ENCODE measurements around the gene TADA2A.

Gene TADA2A

DNA sequence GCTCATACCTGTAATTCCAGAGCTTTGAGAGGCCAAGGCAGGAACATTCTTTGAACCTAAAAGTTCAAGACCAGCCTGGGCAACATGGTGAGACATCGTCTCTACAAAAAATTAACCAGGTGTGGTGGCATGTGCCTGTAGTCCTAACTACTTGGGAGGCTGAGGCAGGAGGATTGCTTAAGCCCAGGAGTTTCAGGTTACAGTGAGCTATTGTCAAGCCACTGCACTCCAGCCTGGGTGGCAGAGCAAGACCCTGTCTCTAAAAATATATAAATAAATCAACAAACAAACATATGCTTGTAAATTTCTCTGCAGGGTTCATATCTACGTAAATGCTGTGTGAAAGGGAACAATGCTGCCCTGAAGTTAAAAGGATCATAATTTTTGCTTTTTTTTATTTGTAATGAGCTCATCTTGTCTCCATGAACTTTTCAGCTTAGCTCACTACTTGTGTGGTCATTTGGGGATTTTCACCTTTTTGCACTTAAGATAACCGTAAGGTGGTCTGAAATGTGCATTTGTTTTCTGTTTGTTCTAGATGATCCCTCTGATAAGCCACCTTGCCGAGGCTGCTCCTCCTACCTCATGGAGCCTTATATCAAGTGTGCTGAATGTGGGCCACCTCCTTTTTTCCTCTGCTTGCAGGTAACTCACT is 16.4 kb downstream of the TADA2A start:
- peaks cover 50% of the 10 kb centered on the region for H3K36me3 ChIP-seq (ENCODE audit: insufficient read depth, low read length)
- H4K20me1 ChIP-seq (ENCODE audit: insufficient read depth, low read length, poor library complexity, severe bottlenecking) = no peaks in the 10 kb centered on the region
- H3K4me3 ChIP-seq (ENCODE audit: low read length, poor library complexity, severe bottlenecking) = no peak overlapping the region
- no peak overlapping the region for H2AFZ ChIP-seq (ENCODE audit: low read length)
- TF ChIP-seq EZH2phosphoT487 (IDR thresholded peaks at IDR 0.05; ENCODE audit: borderline replicate concordance) = no peak
- TF ChIP-seq, protein P1, sequence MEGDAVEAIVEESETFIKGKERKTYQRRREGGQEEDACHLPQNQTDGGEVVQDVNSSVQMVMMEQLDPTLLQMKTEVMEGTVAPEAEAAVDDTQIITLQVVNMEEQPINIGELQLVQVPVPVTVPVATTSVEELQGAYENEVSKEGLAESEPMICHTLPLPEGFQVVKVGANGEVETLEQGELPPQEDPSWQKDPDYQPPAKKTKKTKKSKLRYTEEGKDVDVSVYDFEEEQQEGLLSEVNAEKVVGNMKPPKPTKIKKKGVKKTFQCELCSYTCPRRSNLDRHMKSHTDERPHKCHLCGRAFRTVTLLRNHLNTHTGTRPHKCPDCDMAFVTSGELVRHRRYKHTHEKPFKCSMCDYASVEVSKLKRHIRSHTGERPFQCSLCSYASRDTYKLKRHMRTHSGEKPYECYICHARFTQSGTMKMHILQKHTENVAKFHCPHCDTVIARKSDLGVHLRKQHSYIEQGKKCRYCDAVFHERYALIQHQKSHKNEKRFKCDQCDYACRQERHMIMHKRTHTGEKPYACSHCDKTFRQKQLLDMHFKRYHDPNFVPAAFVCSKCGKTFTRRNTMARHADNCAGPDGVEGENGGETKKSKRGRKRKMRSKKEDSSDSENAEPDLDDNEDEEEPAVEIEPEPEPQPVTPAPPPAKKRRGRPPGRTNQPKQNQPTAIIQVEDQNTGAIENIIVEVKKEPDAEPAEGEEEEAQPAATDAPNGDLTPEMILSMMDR (conservative IDR thresholded peaks at IDR 0.05; ENCODE audit: low read length) = no peak
- no peaks in the 10 kb centered on the region for H3F3A ChIP-seq (ENCODE audit: low read depth)
- no peaks in the 10 kb centered on the region for H3K9me3 ChIP-seq (ENCODE audit: insufficient read depth, low read depth, low read length)
- H3K9ac ChIP-seq (ENCODE audit: low read depth, low read length, poor library complexity, severe bottlenecking) = no peak overlapping the region
- H3K4me2 ChIP-seq (ENCODE audit: low read depth, low read length, poor library complexity, severe bottlenecking) = no peak overlapping the region
- no peaks in the 10 kb centered on the region for H3K9me2 ChIP-seq (replicated peaks; ENCODE audit: low read depth, low read length)
- H3K27me3 ChIP-seq (ENCODE audit: insufficient read depth, low read length, poor library complexity, severe bottlenecking) = no peaks in the 10 kb centered on the region
- H3K4me1 ChIP-seq (ENCODE audit: insufficient read depth, low read length, poor library complexity, severe bottlenecking) = no peaks in the 10 kb centered on the region
- H3K79me2 ChIP-seq (ENCODE audit: insufficient read depth, low read length) = no peaks in the 10 kb centered on the region

DNA sequence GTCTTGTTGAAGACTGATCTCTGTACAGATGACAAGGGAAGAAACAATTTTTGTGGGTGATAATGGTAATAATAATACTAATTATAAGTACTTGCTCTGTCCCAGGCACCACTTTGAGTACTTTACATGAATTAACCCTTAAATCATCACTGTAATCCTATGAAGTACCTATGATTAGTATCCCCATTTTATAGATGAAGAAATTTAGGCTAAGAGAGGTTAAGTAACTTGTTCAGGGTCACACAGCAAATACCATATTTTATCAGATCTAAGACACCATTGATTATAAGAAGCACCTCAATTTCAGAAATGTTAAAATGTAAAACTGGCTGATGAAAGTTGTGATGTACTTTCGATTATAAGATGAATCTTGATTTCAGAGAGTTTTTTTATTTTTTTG is 18.6 kb downstream of the TADA2A start:
- Histone ChIP-seq H3K79me2 (ENCODE audit: insufficient read depth, low read length) (no peaks in the 10 kb centered on the region), H4K20me1 (ENCODE audit: insufficient read depth, low read length, poor library complexity, severe bottlenecking) (no peaks in the 10 kb centered on the region), H3F3A (ENCODE audit: low read depth) (no peaks in the 10 kb centered on the region), H3K4me3 (ENCODE audit: low read length, poor library complexity, severe bottlenecking) (no peak overlapping the region), H3K27me3 (ENCODE audit: insufficient read depth, low read length, poor library complexity, severe bottlenecking) (no peaks in the 10 kb centered on the region), H3K9me2 (replicated peaks; ENCODE audit: low read depth, low read length) (no peaks in the 10 kb centered on the region), H3K4me1 (ENCODE audit: insufficient read depth, low read length, poor library complexity, severe bottlenecking) (no peaks in the 10 kb centered on the region), H2AFZ (ENCODE audit: low read length) (no peak overlapping the region), H3K36me3 (ENCODE audit: insufficient read depth, low read length) (peaks cover 63% of the 10 kb centered on the region), H3K9me3 (ENCODE audit: insufficient read depth, low read depth, low read length) (no peaks in the 10 kb centered on the region), H3K4me2 (ENCODE audit: low read depth, low read length, poor library complexity, severe bottlenecking) (no peak overlapping the region), H3K9ac (ENCODE audit: low read depth, low read length, poor library complexity, severe bottlenecking) (no peak overlapping the region)
- TF ChIP-seq, protein P1 (conservative IDR thresholded peaks at IDR 0.05; ENCODE audit: low read length) = no peak
- no peak for TF ChIP-seq EZH2phosphoT487 (IDR thresholded peaks at IDR 0.05; ENCODE audit: borderline replicate concordance)

DNA sequence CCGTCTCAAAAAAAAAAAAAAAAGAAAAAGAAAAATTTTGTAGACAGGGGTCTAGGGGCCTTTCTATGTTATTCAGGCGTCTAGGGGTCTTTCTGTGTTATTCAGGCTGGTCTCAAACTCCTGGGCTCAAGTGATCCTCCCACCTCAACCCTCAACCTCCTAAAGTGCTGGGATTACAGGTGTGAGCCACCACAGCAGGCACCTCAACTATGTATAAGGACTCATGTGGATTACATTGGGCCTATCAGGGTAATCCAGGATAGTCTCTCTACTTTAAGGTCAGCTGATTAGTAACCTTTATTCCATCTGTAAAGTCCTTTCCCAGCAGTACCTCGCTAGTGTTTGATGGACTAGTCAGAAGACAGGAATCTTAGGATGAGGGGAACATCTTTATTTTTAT is 22.4 kb downstream of the TADA2A start:
- Histone ChIP-seq H3K4me1 (ENCODE audit: insufficient read depth, low read length, poor library complexity, severe bottlenecking) (no peaks in the 10 kb centered on the region), H3K4me2 (ENCODE audit: low read depth, low read length, poor library complexity, severe bottlenecking) (no peak overlapping the region), H4K20me1 (ENCODE audit: insufficient read depth, low read length, poor library complexity, severe bottlenecking) (no peaks in the 10 kb centered on the region), H3K36me3 (ENCODE audit: insufficient read depth, low read length) (peaks cover 58% of the 10 kb centered on the region), H3K9ac (ENCODE audit: low read depth, low read length, poor library complexity, severe bottlenecking) (no peak overlapping the region), H3K27me3 (ENCODE audit: insufficient read depth, low read length, poor library complexity, severe bottlenecking) (no peaks in the 10 kb centered on the region), H3K79me2 (ENCODE audit: insufficient read depth, low read length) (no peaks in the 10 kb centered on the region), H2AFZ (ENCODE audit: low read length) (no peak overlapping the region), H3K9me2 (replicated peaks; ENCODE audit: low read depth, low read length) (no peaks in the 10 kb centered on the region), H3F3A (ENCODE audit: low read depth) (no peaks in the 10 kb centered on the region), H3K9me3 (ENCODE audit: insufficient read depth, low read depth, low read length) (no peaks in the 10 kb centered on the region), H3K4me3 (ENCODE audit: low read length, poor library complexity, severe bottlenecking) (no peak overlapping the region)
- TF ChIP-seq, protein P1 (conservative IDR thresholded peaks at IDR 0.05; ENCODE audit: low read length) = no peak
- no peak for TF ChIP-seq EZH2phosphoT487 (IDR thresholded peaks at IDR 0.05; ENCODE audit: borderline replicate concordance)

All from Loucy (cell line).